Heart left ventricle (tissue), 13 donors: ENCODE results near the gene CCDC197.

ENCODE experiments used
- POLR2A ChIP-seq, 2 donors: fragments of 450-650 bp; IDR thresholded peaks; one replicate each; pipeline ENCODE4 v1.6.1; 2017; ENCODE audit warnings: antibody characterized with exemption in 2 of 2, mild to moderate bottlenecking in 2 of 2, moderate library complexity in 2 of 2
- TF ChIP-seq, protein P1 (sequence below), 12 donors: fragments of 200-600 bp; sonication (generic) in 4 of 12; IDR thresholded peaks; one replicate each; pipeline versions ENCODE4 v1.5.0 to v1.8.0; 2018 to 2022; ENCODE audit warnings: antibody characterized with exemption in 12 of 12, mild to moderate bottlenecking in 5 of 12
- donor health status: ischemic (EF 13 %, LVEDD 7.1; RV severe dilation, severe dysfunction).
- donor health status: DM: no; HTN: yes; CAD: no.
- donor health status: DM: no; HTN: no; CAD: no.
- donor health status: ischemic (EF 25% LVEDD 6.9; RV normal size, moderate dysfunction).
- donor health status: ischemic (EF 25% LVEDD 5.7; RV mildly dilated, moderate dysfunction).
- donor health status: ischemic (EF 35%, LVEDD 5.7; RV mildly dilated, moderate dysfunction).
- donor health status: nonischemic (EF 11% LVEDD 7.7; RV severe dilation, severe dysfunction).
- donor health status: DM: yes; HTN: yes; CAD: no.
- donor health status: PGD.
- donor health status: ischemic (EF 29% LVEDD 5.4; RV normal size, mild dysfunction).
- donor health status: nonischemic (EF 23%, LVEDD 6.1; RV moderate dilation, normal function).

DNA sequence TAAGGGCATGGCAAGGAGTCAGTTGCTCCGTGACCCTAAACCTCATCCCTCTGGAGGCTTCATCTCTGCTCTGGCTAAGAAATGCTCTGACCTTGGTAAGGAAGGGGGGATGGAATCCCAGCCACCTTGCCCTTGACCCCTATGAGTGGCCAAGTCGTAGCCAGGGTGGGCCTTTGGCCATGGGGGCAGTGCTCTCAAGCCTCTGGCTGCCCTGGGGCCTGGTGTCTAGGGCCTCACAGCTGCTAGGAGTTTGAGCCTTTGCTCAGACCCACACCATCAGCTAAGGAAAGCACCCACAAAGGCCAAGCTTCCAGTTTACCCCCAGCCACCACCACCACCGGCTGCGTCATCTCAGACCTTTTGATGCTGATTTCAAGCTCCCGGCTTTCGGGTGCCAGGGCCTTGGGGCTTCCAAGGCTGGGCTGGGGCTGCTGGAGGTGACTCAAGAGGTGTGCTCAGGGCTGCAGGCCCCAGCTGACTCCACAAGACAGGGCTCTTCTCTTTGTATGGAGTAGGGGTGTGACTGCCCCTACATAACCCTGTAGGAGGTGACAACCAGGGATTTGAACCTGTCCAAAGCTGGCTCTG, 24.4 kb upstream of the CCDC197 start:
- TF ChIP-seq, protein P1, sequence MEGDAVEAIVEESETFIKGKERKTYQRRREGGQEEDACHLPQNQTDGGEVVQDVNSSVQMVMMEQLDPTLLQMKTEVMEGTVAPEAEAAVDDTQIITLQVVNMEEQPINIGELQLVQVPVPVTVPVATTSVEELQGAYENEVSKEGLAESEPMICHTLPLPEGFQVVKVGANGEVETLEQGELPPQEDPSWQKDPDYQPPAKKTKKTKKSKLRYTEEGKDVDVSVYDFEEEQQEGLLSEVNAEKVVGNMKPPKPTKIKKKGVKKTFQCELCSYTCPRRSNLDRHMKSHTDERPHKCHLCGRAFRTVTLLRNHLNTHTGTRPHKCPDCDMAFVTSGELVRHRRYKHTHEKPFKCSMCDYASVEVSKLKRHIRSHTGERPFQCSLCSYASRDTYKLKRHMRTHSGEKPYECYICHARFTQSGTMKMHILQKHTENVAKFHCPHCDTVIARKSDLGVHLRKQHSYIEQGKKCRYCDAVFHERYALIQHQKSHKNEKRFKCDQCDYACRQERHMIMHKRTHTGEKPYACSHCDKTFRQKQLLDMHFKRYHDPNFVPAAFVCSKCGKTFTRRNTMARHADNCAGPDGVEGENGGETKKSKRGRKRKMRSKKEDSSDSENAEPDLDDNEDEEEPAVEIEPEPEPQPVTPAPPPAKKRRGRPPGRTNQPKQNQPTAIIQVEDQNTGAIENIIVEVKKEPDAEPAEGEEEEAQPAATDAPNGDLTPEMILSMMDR (IDR thresholded peaks at IDR 0.05) = no peak
- TF ChIP-seq POLR2A (IDR thresholded peaks at IDR 0.05) = no peak
